HG02852 (cell line): ENCODE measurements around the gene DHFR.

Source experiments
- ATAC-seq: cut with Tn5 transposase; IDR thresholded peaks from one replicate; pipeline ENCODE4 v1.9.1; 2021; ENCODE audit warnings: mild to moderate bottlenecking, moderate library complexity; ENCODE audit not compliant: unreplicated experiment

Gene DHFR

DNA sequence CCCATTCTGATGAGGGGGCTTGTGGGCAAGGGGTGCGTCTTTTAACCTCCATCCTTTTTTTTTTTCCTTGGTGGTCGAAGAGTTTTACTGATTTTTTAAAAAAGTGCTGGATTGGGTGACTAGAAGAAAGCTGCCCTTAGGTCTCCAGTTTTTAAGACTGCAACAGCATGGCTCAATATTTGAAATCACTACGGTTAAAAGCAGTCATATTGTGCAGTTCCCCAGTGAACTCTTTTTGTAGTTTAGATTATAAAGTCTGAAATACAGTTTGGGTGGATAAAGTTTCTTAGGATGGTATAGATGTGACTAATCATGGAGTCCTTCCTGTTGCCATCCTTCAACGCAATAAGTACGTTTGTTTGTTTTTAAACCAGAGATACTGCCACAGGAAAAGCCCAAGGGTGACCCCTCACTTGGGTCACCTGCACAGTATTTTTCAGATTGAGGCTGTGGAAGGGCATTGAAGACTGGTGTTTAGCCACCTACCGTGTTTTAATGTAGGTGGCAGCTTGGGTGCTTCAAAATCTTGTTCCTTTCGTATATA is 520 bp upstream of the DHFR start:
- no peak for ATAC-seq

DNA sequence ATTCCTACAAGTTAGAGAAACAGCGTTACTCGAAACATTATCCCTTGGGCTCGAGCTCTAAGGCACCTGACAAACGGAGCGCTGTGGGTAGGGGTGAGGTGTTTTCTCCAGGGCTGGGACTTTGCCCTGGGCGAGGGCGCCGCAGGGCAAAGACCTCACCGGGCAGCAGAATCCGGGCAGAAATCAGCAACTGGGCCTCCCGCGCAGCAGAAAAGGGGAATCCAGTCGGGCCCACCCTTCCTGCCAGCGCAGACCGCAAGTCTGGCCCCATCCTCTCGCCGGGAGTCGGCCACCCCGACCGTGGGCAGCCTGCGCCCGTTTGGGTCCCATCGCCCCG is 761 bp downstream of the DHFR start:
- no peak for ATAC-seq

DNA sequence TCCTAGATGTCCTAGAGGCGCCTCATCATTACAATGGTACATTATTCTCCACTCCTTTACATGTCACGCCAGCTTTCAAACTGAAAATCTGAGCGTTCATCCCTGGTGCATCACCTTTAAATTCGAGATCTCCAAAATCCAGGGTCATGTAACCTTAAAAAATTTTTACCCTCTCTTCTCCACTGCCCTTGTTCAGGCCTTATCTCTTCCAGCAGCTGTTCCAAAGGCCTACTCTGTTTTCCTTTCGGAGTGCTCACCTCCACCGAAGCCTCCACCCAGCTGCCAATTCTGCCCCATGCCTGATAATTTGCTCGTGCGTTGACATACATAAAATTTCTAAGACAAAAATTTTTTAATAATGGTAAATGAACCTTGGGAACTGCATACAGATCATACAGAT is 1.3 kb downstream of the DHFR start:
- no peak for ATAC-seq

GRCh38 chr5:80646926-80647325 is 7.9 kb downstream of the DHFR start:
- ATAC-seq = no peak

DNA sequence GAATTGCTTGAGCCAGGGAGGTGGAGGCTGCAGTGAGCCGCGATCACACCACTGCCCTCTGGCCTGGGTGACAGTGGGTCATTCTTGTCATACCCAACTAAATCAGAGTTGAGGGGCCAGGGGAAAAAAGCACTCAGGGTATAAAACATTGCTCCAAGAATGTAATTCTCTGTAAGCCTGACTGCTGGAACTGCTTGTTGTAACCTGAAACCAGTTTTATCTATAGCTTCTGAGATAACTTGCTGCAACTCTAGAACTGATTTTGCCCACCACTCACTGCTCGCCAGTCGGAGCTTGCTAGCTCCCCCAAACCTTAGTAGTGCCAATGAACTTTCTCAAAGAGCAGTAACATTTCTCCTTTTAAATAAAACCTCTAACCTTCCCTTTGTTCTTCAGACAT is 9.9 kb downstream of the DHFR start:
- no peak for ATAC-seq

- no peak for ATAC-seq
Observed at GRCh38 chr5:80641353-80641752, 13.4 kb downstream of the DHFR start.

- no peak for ATAC-seq
Observed at GRCh38 chr5:80634193-80634592, 20.6 kb downstream of the DHFR start.

GRCh38 chr5:80632700-80633099 is 22.1 kb downstream of the DHFR start:
- no peak for ATAC-seq

GRCh38 chr5:80631278-80632259 is 23.2 kb downstream of the DHFR start:
- no peak for ATAC-seq

GRCh38 chr5:80629281-80629680 is 25.5 kb downstream of the DHFR start:
- no peak for ATAC-seq

GRCh38 chr5:80625230-80625629 is 29.6 kb downstream of the DHFR start:
- no peak for ATAC-seq

- ATAC-seq = no peak
Observed at GRCh38 chr5:80623999-80624398, 30.8 kb downstream of the DHFR start.

DNA sequence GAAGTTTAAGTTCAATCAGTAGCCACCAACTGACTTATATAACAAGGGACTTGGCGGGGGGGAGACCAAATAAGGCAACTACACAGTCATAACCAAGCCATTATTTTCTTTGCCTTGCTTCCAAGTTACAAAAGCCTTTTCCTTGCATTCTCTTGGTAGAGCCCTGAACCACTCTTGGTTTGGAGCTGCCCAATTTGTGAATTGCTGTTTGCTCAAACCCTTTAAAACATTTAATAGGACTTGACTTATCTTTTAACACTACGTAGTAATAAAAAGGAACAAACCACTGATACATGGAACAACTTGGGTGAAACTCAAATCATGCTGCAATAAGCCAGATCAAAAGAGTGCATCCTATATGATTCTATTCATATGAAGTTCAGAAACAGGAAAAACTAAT is 32.0 kb downstream of the DHFR start:
- no peak for ATAC-seq

GRCh38 chr5:80620211-80620610 is 34.6 kb downstream of the DHFR start:
- no peak for ATAC-seq

GRCh38 chr5:80619086-80619485 is 35.7 kb downstream of the DHFR start:
- no peak for ATAC-seq

DNA sequence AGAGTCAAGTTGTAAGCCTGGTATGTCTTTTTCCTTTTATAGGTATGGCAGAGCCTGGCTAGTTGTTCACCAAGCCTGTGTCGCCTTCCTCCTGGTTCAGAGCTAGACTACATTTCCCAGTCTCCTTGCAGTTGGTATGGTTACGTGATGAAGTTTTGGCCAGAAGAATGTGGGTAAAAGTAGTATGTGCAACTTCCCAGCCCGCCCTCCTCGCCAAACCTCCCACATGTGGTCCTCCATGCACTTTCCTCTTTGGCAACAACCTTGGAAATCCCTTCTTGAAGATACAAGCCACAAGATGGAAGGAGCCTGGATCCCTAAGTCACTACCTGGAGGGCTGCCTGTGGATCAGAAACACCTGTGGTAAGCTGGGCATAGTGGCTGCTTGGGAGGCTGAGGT is 36.3 kb downstream of the DHFR start:
- ATAC-seq = no peak

DNA sequence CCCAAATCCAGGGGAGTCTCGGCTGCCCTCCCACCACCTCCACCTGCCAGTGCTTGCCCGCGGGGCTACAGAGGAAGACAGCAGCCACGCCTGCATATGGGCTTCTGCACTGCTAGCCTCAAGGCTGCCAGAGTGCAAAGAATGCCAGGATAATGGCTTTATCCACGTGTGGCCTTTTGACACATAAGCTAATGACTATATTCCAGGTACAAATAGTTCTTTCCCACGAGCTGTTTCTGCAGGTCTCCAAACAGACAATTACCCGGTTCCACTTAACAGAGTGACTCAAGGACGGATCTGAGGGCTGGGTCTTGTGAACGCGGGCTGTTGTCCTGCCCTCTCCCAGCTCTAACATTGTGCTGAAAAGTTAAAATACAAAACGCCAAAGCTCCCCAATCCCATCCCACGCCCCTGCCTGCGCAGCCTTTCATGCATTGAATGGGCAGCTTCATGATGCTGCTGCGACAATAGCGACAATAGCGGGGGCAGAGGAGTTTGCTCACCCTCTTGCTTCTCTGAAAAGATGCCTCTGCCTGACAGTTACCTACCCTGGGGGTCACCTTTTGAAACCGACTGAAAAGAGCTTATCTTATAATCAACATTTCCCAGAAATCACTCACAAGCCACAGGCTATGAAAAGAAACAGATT is 39.4 kb downstream of the DHFR start:
- no peak for ATAC-seq

GRCh38 chr5:80609692-80610091 is 45.1 kb downstream of the DHFR start:
- no peak for ATAC-seq

DNA sequence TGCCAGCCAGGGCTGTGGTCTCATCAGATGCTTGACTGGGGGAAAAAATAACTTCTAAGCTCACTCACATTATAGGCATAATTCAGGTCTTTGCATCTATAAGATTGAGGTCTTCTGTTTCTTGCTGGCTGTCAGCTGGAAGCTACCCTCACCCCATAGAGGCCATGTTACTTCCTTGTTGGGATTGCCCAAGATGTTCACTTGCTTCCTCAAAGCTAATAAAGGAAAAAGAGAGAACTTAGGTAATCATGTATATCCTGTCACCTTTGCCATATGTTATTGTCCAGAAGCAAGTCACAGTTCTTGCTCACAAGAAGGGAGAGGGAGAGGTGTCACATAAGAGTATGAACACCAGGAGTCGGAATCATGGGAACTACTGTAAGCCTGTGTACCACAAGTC is 46.1 kb downstream of the DHFR start:
- ATAC-seq = no peak

DNA sequence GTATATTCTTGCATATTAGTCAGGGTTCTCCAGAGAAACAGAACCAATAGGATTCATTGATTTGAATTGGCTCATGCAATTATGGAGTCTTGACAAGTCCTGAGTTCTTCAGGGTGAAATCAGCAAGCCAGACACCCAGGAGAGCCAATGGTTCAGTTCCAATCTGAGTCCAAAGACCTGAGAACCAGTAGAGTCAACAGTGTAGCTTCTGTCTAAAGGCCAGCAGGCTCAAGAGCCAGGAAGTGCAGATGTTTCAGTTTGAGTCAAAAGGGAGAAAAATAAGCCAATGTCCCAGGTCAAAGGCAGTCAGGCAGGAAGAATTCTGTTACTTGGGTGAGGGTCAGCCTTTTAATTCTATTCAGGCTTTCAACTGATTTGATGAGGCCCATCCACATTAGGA is 47.0 kb downstream of the DHFR start:
- peak; percentile 95 for ATAC-seq

DNA sequence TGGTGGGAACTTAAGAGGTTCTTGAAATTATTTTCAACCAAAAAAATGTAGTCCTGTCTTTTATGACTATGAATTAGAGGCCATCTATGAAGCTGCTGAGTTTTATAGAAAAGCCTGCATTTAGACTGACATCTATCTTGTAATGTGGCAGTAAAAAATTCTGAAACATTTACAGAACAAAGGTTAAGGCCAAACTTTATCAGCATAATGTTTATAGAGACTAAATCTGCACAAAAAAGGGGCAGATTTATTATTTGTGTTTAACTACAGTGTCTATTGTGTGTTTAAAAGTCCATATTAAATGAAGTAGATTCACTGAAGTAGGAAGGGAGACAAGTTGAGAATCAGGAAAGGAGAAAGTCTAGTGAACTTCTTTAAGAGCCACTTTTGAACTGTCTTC is 47.4 kb downstream of the DHFR start:
- ATAC-seq = no peak
